Stimulated activated CD4-positive, alpha-beta T cell treated with anti-CD3 and anti-CD28 coated beads, Interleukin-15, amount 100 ng/mL, for 24 hours (primary cell): ENCODE results near the gene CRISP3.
"Not testable (repeated sequence)": the region's sequence is repeated elsewhere in the genome, so short reads cannot be mapped to it uniquely, and the experiment has no call there.

Source experiments
- DNase-seq: peaks from one replicate; pipeline ENCODE4 v3.0.0-alpha.2; 2020

The CRISP3 gene, protein sequence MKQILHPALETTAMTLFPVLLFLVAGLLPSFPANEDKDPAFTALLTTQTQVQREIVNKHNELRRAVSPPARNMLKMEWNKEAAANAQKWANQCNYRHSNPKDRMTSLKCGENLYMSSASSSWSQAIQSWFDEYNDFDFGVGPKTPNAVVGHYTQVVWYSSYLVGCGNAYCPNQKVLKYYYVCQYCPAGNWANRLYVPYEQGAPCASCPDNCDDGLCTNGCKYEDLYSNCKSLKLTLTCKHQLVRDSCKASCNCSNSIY

DNA sequence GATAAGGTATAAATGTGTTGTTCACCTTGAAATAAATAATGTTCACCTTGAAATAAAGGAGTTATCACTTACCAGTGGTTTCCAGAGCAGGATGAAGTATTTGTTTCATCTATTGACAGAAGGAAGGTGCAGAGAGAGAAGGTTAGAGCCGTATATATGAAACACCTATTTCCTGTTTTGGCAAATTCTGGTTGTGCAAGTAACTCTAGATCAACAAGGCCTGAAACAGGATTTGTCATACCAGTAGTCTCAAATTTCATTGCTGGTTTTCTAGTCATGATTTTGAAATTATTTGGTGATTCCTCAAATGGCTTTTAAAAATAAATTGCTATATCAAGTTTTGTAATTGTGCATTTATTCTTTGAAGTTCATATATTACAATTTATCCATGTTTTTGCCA lies at the start of gene CRISP3:
CRISP3 (minus strand) TSS at position 130 of the 400 bp plus-strand sequence; CDS start at position 109, 21 bp downstream.
- DNase-seq = no peak

DNA sequence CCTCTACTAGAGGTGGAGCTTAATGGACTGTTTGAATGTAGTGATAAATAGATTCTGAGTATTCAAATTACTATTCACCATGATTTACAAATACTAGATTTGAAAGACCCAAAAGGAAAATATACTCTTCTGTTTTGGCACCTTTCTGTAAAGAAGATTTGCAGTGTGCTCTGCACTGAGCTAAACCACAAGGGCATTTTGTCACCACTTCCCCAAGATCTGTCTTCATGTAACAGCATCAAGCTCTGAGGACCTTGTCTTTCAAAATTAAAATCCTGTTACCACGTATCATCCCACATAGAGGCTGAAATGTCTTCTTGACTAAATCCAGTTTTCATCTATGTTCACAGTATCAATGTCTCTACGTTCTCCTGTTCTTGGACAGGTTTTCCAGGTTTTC lies 46.2 kb upstream of the CRISP3 start:
- no peak for DNase-seq

DNA sequence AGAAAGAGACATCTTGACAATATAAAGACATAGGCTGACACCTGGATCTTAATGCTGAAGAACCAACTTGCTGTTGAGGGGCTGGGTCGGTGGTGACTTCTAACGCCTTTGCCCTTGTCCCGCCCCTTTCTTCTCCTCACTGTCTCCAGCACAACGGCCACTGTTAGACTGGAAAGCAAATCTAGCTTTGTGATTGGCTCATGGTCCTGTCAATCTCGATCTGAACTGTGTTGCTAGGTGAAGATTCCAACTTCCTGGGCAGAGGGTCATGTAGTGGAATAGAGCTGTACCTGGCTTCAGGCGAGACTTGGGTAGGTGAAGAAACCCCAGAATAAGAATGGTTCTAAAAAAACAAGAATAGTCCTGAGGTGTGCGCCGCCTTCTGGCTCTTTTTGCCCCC lies 43.0 kb upstream of the CRISP3 start, which contains the start of gene PGK2:
PGK2 (minus strand) TSS at position 110 of the 400 bp plus-strand sequence; CDS start at position 12, 98 bp downstream.
- DNase-seq = no peak

DNA sequence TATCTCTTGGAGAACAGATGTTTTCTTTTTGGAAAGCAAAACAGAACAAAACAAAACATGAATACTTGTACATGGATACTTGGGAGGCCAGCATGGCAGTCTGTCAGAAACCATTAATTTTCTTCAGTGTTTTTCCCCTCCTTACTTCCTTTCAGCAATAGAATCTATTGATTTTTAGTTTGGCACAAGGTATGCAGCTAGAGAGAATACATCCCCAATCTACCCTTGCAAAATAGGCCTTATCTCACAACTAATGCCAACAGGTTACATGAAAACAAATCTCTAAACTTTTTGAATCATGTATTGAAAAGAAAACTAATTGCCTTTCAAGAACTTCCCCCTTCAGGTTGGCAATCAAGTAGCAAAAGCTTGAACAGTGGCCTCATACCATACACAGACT lies 40.1 kb upstream of the CRISP3 start:
- DNase-seq = no peak

DNA sequence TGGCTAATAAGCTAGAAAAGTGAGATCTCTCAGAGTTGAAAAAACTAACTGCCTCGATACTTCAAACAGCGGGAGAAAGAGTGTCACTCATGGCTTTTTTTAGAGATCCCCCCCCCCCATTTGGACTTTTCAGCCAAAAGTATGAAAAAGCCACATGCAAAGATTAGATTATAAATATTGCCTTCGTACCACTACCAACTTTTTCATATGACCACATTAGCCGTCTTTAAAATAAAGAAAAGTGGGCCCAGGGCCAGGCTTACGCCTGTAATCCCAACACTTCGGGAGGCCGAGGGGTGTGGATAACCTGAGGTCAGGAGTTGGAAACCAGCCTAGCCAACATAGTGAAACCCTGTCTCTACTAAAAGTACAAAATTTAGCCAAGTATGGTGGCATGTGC lies 38.5 kb upstream of the CRISP3 start:
- DNase-seq = no peak

DNA sequence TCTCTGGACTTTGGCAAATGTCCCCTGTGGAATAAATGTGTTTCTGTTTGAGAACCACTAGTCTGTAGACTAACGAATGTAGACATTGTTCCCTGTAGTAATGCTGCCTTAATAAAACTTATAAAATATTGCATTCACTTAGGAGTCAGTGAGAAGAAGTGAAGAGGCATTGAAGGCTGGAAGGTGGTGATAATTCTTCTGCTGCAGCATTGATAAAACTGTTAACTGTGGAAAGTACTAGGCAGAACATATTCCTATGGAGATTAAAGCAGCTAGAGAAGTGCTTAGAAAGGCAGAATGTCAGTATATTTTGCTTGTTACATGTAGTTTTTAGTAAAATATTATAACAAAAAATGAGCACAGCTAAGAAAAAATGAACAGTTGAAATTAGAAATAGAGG lies 38.1 kb upstream of the CRISP3 start:
- DNase-seq = no peak

DNA sequence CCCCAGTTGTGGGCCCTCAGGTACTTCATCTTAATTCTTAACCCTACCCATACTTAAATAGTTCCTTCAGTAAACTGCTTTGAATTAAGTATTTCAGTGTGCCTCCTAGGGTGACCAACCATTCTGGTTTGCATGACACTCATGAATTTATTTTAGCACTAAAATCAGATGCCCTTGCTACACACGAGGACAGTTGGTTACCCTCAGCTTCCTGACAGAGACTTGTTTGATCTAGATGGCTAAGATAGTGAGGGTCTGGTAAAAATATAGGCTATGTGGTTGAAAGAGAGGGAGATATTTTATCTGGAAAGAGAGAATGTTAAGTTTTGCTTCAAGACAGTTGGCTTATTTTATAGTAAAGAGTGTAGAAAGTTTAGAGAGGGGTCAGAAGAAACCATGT lies 32.3 kb upstream of the CRISP3 start:
- no peak for DNase-seq

DNA sequence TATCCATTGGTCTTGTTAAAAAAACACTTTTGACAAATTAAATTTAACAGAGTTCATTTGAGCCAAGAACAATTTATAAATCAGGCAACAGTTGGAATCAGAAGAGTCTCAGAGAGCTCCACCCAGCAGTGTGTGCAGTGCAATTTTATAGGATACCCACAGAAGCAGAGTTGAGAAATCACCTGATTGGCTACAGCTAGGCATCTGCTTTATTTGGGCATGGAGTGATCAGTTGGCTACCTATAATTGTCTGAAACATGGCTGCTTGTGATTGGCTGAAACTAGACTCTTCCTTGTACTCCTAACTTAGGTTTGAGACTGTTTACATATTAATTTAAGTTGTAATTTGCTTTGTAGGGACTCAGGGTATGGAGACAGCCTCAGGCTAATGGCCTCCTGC lies 30.9 kb upstream of the CRISP3 start:
- no peak for DNase-seq

DNA sequence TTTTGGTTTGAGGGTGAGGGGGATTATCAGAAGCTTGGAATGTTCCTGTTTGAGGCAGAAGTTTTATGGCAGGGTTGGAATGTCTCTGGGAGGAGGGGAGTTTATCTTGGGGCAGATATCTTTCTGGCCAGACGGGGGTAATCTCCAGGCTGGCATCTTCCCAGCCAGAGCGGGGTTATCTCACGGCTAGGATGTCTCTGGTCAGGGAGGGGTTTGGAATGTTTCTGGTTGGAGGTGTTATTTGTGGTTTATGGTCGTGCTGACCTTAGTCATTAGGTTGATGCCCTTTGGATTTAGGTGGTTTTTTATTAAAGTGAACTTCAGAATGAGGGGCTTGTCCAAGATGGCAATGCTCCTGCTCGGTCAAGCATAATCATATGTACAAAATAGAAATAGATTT lies 28.1 kb upstream of the CRISP3 start:
- no peak for DNase-seq

DNA sequence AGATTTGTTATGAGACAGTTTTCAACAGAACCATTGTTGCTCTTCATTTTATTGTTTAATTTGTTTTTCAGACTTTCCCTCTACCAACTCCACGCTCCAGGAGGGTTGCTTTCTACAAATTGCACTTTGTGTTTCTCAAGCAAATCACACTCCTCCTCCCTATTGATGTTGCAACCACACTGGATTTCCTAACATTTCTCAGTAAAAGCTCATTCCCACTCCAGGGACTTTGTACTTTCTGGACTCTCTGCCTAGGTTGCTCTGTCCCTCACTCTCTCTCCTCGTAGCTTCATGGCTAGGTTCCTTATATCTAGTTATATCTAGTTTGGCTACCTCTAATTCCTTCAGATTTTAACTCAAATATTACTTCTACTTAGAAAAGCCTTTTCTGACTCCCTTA lies 22.6 kb upstream of the CRISP3 start:
- DNase-seq = no peak

DNA sequence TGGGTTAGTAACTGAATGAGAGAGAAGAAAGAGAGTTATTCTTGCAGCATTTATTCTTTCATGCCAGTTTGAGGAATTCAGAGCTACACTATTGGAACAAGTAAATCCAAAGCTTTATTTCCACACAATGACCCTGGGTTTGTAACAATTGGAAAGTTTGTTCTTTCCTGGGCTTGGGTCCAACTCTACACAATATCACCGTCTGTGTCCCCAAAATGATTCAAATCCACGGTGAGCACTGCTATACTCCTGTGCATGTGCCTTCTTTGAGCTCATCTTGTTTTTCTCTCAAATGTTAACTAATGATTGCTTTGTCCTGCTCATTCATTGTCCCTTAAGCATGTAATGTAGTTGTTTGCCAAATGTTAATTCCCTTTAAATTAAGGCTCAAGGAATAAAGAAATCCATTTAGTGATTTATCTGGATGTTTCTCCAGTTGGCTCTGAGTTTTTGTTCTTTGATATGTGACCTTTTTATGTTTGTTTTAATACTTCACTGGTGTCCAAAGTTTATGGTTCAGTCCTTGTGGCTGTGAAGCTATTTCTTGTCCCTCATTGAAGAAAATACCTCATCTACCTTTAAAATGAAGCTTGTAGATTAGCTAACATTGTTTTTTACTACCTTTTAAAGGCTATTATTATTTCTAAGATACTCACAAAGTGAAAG lies 20.5 kb upstream of the CRISP3 start:
- no peak for DNase-seq

DNA sequence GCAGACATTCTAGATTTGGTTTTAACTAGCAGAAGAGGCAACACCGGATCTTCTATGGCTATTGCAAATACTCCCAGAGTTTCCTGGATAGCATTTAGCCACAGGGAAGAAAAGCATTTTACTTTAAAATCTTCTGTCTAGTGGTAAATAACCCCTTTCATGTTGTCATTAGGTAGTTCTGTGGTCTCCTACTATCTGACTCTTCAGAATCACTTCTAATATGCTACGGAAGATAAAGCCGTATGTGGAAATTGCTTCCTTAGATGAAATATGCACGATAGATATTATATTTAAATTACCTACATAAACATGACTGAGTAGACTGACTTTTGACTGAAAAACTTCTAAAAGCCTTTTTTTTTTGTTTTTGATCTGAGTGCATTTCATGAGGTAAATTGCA lies 759 bp downstream of the CRISP3 start:
- no peak for DNase-seq

DNA sequence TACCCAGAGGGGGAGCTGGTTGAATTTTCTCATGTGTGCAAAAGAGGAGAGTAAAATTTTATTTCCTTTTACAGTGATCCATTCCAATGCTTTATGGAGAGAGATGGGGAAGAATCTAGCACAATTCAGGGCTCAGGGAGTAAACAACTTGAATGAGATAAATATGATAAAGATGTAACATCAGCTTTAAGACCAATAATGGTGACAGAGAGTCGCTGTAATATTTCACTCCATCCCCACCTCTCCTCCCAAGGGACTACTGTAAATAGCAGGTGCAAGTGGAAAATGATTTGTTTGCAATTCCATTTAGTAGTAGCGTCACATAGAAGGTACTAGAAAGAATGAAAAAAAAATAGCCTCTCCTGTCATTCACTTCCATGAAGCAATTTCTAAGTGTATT lies 4.8 kb downstream of the CRISP3 start:
- no peak for DNase-seq

DNA sequence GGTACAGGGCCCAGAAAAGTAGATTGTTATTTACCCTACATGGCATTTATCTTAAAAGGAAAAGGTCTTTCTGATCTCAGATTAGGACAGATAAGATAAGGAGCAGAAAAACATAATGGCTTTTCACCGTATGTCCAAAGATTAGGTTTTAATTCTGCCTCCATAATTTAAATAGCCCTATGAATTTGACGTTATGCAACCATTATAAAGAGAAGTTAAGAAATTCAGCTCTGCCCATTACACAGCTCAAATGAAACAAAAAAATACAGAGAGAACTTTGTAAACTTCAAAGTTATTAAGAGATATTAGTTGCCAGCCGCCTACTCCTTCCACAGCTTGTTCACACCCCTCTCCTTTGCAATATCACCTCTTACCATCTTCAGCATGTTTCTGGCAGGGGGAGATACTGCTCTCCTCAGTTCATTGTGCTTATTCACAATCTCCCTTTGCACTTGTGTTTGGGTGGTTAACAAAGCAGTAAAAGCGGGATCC lies 8.1 kb downstream of the CRISP3 start:
- no peak for DNase-seq

DNA sequence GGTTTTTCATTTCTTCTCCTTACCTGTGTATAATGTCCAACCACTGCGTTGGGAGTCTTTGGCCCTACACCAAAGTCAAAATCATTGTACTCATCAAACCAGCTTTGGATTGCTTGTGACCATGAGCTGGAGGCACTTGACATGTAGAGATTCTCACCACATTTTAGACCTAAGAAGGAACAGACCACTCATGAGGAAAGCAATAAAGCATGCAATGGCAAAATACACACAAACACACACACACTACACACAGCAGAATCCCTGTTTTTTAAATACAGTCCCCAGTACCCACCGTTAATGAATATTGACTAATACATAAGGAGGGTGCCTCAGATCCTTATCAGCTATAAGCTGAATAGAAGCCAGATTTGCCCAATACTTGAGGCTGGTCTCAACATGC lies 10.5 kb downstream of the CRISP3 start:
- DNase-seq = no peak

DNA sequence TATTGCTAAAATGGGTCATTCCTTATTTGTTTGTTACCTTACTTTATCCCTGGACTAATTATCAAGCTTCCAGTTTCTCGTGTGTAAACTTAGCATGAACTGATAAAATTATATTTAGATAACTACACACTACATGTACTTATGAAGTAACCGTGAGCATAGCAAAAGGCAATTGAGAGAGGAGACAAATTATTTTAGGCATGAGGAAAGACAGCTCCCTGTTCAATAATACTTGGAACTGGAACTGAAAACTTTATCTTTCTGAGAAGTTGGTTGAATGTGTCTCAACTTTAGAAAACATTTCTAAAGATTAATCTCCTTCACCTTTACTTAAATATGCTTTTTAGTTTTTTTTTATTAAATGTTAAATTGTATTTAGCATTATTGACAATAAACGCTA lies 11.4 kb downstream of the CRISP3 start:
- DNase-seq = no peak

DNA sequence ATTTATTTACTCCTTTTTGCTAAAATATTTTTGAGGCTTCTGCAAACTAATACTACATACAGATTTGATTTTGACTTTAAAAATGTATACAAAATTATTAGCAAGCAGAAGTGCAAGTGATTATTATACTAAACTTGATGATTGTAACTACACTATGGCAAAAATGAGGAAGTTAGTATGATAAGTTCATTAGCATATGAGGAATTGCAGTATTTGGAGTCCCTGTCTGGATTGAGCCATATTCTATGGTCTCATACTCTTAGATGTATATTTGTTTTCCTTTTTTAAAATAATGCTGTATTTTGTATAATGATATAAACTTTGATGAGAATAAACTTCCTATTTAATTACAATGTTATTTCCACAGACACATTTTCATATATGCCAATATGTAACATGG lies 13.9 kb downstream of the CRISP3 start:
- no peak for DNase-seq

DNA sequence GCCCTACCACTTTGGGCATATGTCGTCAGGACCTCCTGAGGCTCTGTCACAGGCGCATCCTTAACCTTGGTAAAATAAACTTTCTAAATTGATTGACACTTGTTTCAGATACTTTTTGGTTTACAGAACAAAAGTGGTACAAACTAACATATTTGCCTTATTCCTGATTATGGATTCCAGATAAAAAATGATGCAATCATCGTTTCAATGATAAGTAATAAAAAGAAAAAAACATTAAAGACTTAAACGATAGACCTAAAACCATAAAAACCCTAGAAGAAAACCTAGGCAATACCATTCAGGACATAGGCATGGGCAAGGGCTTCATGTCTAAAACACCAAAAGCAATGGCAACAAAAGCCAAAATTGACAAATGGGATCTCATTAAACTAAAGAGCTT lies 20.3 kb downstream of the CRISP3 start:
- not testable (repeated sequence) for DNase-seq

DNA sequence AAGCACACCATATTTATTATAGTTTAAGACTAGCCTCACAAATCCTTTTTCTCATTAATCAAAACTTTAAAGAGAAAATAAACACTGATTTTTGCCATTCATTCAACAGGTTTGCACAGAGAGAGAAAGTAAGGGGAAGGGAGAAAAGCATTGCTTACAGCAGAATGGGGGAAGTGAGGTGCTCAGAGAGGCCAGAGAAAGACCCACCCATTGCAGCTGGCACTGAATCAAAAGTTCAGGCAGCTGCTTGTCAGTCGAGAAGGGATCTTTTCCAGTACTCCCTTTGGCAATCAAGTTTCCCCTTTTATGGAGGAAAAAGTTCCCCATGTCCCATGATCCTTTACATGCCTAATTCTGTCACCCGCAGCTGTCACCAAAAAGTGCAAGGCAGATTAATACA lies 22.9 kb downstream of the CRISP3 start:
- no peak for DNase-seq

DNA sequence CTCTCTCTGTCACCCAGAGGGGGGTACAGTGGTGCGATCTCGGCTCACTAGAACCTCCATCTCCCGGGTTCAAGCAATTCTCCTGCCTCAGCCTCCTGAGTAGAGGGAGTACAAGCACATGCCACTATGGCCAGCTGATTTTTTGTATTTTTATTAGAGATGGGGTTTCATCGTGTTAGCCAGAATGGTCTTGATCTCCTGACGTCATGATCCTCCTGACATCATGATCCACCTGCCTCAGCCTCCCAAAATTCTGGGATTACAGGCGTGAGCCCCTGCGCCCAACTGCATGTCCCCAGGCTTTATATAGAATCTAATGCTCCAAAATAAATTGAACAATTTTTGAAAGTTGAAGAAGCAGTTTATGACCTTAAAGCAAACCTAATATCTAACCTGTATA lies 23.8 kb downstream of the CRISP3 start:
- DNase-seq = no peak

DNA sequence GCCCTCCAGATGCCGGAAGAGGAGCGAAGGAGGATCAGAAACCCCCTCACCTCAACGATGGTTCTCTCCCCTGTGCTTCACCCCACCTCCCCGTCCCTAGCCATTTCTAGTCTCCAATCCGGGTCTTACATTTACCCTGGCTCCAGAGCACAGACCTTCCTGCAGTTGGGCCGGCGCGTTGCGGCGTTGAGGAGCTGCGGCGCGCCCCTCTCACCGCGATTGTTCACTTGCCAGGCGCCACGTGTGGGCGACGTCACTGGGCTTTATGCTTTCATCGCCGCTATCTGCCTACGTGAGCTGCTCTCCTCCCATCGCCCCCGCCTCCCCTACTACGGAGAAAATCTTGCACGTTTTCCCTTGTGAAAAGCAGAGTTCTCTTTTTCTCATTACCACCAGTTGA lies 30.8 kb downstream of the CRISP3 start, which contains the start of gene CRISP2:
CRISP2 (minus strand) TSS at position 198 of the 400 bp plus-strand sequence. CDS start 4,347 bp downstream, outside the sequence.
- DNase-seq = no peak

DNA sequence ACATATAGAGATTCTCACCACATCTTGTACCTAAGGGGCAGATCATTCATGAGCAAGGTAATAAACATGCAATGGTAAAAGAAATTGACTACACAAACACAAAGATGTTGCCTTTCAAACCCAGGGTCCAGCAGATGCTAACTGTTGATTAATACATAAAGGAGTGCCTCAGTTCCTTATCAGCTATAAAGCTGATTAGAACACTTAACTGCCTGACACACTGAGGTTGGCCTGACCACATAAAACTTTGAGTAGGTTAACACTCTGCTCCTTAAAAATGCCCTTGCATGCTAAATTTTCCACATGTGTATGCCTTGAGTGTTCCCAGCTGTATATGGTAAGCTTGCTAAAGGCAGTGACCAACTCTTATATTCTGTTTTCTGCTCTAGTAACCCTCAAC lies 45.7 kb downstream of the CRISP3 start:
- no peak for DNase-seq

DNA sequence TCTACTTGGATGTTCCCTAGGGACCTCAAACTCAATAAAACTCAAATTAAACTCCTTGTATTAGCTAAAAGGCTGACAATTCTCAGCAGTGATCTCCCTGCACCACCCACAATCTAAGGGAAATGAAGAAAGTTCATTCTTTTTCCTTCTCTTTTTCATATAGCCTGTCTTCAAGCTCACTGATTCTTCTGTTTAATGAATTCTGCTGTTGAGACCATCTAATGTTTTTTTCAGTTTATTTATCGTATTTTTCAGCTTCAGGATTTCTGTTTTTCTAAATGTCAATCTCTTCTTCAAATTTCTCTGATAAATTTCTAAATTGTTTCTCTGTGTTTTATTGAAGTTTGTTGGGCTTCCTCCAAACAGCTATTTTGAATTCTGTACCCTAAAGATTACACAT lies 50.7 kb downstream of the CRISP3 start:
- DNase-seq = no peak

DNA sequence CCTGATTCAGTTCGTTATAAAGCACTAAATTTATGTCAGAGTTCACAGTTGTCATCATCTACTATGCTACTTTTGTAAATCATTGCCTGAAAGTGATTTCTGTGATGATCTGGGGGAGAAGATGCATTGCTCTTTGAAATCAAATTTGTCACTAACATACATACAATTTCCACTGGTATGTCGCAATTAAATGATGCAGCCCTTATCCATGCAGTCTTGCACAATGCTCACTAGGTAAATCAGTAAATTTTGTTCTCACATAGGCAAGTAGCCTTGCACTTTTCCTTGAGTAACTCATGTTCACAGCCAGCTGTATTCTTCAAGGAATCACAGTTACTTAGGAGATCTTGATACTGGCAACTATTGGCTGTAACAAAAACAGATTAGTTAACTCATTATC lies 51.7 kb downstream of the CRISP3 start:
- no peak for DNase-seq
